Inflammatory macrophage (primary cell): ENCODE measurements around the gene CREB5.

Source experiments
- DNase-seq, 2 donors: peaks; one replicate each; pipeline ENCODE4 v3.0.0-alpha.2; 2020 to 2022

The CREB5 gene

DNA sequence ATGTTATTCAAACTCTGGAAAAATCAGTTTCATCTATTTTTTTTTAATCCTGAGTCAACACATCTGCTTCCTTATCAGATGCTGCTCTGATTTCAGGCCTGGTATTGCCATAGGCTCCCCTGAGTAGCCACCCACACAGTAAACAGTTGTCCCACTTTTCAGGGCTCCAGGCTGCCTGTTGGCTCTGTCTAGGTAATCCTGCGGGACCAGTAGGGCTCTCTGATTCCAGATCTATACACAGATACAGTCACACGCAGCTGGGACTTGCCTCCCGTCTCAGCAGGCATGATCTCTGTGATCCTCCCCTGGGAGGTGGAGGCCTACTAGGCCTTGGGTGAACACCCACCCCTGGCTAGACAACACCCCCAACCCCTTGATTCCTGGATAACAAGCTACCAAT is 206.1 kb downstream of the CREB5 start:
- no peak for DNase-seq

DNA sequence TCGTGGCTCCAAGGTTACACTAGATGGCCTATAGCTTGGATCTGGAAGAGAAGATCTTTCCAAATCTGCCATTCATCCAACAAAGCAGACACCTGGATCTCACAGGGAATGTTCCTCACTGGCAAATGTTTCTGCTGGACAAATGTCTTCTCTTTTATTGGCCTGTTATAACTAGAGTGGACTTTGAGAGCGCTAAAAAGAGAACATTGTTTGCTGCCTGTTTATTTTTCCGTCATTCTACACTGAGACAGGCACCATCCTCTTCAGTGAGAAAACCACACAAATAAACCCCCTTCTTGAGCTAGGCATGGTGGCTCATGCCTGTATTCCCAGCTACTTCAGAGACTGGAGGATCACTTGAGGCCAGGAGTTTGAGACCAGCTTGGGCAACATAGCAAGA is 206.9 kb downstream of the CREB5 start:
- no peak for DNase-seq

DNA sequence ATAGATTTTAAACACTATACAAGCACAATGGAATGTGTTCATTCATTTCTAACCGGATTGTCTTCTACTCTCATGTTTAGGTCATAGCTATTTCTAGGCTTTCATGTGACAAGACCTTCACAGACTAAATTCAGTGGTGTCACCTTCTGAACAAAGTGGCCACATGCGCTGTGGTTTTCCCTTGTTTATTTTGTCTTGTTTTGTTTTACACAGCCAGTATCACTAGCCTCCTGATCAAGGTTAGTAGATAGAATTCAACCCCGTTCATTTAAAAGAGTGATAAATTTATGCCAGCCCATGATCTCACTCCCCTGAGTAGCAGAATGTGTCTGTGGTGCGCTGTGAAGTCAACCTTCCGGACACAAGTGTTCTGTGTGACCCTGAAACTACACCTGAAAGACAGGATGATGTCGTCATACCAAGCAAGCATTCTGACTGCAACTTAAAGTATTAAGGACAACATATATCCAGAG is 209.1 kb downstream of the CREB5 start:
- DNase-seq: no peak

DNA sequence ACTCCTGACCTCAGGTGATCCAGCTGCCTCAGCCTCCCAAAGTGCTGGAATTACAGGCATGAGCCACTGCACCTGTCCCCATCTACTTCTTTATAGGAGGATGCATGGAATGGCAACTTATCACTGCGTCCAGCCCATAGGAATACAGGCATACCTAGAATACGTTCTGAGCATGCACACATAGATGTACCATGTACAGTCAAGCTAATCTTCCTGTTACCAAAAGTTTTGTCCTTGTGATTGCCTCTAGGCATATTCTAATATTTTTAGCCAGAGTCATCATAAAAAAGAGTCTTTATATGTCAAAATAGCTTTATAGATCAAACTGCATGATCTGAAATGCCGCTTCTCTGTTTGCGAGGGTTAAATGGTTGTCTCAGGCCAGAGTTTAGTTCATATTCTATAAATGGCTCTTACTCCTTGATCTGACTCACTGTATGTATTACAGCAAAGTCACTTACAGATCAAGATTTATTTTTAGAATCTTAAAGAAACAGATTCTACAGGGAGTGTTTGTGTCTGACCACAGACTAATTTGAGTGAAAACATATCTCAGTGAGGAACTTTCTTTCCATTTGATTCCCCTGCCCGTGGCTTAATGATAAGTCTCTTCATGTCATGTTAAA is 210.9 kb downstream of the CREB5 start:
- peak; percentile 69 to 70 for DNase-seq

DNA sequence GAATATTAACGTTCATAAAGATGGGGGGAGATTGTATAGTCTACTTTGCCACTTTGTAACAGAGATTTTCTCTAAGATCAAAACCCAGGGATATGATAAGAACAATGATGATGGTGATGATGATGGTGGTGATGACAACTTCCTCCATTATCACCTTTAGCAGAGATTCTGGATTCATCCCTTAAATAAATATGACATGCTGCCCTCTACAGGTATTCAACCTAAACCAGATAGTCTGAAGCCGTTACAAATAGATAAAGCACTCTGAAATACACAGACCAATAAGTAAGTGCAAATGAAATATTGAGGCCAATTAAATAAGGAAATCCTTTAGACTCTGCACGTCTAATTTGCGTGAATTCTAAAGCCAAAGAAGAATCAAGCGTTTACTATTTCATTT is 211.5 kb downstream of the CREB5 start:
- no peak for DNase-seq

DNA sequence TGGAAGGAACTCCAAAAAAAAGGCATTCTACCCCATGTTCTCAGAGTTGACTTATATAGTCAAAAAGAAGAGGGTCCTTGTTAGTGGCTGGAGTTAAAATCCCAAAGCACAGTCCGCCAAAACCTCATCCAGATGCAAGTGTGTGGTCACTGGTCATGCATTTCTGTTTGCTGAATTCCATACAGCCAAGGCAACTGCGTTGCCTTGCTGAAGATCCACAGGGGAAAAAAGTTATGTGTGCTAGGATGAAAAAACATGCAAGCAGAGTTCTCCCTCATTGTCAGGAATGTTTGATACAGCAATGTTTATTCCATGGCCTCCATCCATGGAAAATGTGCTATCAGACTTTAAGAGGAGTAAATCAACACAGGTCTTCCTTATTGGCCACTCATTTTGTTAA is 213.1 kb downstream of the CREB5 start:
- DNase-seq: no peak

DNA sequence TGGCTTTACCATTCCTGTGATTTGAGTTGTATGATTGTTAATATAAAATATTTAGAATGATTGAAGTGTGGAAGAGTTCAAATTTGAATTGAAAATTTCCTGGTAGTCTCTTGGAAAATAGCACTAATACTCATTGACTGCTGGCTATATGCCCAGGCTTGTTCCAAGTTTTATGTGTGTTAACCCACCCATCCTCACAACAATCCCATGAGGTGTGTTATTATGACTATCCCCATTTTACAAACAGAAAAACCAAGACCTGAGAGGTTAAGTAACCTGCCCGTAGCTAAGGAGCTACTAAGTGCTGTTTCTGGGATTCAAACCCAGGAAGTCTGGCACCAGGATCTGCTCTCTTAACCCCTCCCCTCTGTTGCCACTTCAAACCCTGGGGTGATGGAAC is 213.9 kb downstream of the CREB5 start:
- no peak for DNase-seq

DNA sequence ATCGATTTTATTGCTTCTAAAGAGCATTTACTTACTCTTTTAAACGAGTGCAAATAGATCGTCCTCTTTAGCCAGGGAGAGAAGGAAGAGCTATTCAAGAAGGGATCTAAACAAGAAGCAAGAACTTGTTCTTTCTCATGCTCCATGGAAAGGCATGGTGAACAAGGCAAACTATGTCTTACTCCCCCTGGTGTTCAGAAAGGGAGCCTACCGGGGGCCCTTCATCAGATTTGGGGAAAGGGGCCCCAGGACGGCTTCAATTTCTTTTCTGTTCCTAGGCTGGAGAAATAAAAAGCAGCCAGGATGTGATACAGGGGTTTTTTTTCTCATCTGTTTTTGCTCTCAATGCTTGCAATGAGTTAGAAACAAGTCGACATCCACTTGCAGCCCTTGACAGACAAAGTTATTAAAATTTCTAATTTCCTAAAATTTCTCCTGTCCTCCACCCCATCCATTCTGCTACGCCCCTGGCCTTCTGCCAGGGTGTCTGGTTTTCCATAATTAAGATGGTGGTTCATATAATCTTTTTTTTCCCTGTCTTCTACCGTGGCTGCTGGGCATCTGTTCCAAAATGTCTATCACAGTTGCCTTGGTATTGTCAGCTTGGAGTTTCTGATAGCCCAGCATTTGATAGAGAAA is 214.4 kb downstream of the CREB5 start:
- DNase-seq: peak; percentile 45 to 55

DNA sequence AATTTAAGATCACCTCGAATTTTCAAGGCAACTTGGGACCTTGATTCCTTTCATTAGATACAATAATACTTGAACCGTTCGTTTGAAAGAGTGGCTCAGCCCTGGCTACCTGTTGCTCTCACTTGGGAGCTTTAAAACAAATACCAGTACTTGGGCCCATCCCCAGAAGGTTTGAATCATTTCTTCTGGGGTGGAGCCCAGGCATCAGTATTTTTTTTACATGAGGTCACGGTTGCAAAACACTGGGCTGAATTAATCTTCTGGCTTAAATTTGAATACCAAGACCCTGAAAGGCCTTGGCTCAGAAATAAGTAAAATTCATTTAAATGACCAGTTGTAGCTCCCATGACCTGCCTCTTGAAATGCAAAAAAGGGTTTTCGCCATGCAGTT is 214.9 kb downstream of the CREB5 start:
- DNase-seq: no peak

DNA sequence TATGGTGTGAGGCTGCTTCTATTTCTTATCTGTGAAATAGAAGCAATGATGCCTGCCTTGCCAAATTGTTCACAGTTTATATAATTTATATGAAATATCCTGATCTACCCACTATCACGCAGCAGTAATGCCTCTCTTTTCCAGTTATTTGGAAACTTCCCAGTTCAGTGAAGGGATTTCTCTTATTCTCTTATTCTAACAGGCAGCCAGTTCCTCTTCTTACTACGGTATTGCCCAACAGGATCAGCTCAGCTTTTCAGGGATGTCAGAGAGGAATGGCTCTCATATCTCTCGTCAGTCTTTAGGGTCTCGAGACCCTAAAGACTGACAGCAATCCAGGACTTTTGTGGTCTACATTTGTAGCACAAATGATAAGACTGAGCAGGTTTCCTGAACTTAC is 215.6 kb downstream of the CREB5 start:
- DNase-seq: peak; percentile 43 to 46

DNA sequence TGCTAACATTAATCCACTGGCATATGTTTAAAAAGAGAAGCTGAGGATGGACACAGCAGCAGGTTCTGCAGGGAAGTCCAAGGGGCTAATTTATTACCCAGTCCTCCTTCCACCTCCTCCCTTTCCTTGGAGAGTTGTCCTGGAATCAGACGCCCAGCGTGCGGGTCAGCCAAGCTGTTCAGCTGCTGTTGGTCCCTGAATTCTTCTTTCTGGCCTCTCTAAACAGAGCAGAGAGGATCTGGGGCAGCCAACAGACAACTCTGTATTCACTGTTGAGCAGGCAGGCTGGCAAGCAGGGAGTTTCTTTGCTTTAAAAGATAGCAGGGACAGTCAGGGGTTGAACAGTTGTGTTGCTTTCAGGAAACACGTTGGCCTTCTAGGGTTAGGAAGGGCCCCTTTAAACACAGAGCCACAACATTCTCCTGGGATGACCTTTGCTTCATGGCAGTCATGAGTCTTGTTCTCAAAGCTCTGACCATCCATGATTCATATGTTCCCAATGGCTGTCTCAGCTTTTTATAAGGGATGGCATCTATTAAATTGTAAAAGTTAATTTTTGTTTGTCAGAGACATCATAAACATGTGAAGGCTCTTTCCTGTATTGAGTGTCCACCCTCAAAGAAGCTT is 217.0 kb downstream of the CREB5 start:
- no peak for DNase-seq

DNA sequence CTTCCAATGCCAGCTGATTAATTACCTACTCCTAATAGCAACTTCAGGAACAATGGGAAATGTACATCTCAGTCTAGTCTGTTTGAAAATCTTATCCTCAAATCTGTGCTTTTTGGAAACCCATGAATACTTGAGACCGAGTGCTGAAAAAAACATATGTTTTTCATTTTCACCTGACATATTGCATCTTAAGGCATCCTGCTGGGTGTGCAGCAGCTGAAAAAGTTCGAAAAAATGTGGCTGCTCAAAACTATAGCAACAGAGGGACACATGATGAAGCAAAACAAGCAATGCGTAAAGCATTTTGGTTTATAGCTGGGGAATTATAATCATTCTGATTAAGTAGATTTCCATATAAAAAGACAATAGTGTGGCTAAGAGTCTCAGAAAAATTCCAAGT is 218.0 kb downstream of the CREB5 start:
- DNase-seq: no peak

DNA sequence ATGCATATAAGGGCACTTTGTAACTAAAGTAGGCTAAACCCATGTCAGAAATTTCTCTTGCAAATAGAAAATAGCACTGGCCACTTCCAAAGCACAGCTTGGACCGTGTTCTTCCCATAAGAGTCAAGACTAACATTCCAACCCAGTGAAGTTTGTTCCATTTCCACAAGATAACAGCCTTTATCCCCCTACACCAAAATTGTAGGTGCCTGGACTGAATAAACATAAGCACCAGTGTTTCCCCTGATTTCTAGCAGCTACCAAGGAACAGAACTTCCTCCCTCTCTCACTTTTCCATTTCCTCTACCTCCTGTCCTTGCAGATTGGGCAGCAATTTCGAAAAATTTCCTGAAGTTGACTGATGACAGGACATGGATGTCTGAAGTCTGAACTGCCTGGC is 219.7 kb downstream of the CREB5 start:
- DNase-seq: no peak

DNA sequence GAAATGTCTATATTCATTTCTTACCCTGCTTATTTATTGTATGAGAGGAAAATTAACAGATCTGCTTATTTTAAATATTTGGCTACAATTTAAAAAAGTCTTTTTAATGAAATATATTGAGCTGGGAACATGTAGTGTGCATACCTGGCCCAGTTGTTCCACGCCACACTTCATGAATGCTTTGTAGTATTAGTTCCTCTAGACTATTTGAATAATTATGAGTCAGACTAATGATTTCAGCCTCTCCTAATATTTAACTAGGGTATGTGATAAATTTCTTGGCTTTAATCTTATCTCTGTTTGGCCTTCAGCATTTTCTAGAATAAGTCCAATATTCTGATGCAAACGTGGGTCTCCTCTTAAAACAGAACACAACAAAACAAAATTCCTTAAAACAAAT is 226.6 kb downstream of the CREB5 start:
- DNase-seq: no peak

DNA sequence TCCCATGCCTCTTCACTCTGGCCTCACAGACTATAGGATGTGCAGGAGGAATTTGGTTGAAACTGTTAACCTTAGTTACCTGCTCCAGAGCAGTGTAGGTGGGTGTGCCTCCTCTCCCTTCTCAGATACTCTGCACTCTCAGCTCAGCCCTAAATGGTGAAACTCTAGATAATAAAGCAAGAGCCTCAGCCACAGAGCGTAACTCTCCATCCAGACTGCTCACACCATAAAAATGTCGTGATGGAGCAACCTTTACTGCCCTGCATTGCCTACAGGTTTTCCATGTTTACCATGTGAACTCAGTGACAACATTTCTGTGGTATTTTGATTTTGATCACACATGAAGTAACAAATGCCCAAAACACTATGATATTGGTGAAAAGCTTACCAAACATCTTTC is 227.7 kb downstream of the CREB5 start:
- DNase-seq: no peak

DNA sequence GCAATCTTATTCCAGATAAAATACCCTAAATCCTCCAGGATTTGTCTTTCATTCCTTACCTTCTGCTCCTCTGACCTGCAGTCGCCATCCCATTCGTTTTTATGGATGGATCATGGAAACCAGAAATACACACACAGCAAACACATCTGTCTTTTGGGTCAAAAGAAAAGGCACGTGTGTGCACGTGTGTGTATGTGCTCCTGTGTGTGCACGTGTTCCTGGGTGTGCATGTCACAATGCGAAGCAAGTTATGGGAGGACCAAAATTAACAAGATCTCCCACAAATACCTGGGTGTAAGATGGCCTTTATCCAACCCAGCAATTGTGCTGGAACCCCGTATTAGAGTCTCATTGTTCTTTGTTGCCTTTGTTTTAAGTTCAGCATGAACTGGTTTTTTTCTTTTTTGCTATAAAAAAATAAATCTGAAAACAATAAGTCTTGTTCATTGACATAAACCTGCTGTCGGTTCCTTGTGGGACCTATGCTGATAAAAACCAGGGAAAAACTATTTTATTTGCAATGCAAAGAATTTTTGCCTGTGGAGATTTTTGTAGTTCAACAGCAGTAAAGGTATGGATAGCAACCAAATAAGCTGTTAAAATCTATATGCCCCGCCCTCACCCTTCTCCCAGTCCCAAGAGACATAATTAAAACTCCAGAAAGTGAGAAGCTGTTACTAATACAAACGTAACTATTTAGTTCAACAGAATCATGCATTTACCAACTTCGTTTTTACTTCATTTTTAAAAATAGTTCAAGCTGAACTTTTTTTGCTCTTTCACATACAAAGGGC is 229.6 kb downstream of the CREB5 start:
- no peak for DNase-seq

DNA sequence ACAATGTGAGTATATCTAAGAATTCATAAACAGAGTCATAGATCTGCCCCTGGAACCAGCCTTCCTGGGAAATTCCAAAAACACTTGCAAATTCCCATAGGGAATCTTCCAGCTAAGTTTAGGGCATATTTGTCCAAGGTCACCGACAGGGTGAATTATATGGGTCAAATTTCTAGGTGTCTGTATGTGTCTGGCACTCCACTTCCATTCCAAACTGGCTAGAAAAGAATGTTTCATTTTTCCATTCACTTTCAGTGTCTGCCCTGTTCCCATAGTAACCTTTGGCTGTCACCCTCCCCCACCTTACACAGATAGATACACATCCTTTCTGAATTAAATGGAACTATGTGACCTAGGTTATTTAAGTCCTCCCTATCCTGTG is 230.9 kb downstream of the CREB5 start:
- DNase-seq: no peak

DNA sequence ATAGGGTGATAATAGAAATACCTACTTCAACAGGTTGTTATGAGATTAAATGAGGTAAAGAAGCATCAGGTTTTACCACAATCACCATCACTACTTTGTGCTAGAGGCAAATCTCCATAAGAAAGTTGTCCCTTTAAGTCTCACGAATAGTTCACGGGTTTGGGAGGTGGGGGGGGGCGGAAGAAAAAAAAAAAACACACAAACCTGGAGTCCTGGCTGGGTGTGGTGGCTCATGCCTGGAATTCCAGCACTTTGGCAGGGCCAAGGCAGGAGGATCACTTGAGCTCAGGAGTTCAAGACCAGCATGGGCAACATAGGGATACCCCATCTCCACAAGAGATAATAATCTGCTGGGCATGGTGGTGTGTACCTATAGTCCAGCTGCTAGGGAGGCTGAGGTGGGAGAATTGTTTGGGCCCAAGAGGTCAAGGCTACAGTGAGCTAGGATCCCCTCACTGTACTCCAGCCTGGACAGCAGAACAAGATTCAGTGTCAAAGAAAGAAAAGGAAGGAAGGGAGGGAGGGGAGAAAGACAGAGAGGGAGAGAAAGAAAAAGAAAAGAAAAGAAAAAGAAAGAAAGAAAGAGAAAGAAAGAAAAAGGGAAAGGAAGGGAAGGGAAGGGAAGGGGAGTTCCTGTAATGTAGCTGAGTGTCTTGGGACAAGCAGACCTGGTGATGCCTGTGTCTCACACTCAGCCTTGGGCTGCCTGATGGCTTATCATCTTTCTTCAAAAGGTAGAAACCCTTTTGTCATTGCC is 231.4 kb downstream of the CREB5 start:
- DNase-seq: no peak

DNA sequence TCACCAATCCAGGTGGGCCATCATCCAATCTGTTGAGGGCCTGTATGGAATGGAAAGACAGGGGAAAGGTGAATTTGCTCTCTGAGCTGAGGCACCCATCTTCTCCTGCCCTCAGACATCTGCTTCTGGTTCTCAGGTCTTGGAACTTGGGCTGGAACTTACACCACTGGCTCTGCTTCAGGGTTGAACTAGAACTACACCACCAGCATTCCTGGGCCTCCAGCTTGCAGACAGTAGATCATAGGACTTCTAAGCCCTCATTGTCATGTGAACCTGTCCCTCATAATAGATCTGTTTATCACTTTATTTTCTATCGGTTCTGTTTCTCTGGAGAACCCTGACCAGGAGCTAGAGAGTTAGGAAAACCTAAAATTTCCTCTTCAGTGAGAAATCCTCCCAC is 233.5 kb downstream of the CREB5 start:
- no peak for DNase-seq

DNA sequence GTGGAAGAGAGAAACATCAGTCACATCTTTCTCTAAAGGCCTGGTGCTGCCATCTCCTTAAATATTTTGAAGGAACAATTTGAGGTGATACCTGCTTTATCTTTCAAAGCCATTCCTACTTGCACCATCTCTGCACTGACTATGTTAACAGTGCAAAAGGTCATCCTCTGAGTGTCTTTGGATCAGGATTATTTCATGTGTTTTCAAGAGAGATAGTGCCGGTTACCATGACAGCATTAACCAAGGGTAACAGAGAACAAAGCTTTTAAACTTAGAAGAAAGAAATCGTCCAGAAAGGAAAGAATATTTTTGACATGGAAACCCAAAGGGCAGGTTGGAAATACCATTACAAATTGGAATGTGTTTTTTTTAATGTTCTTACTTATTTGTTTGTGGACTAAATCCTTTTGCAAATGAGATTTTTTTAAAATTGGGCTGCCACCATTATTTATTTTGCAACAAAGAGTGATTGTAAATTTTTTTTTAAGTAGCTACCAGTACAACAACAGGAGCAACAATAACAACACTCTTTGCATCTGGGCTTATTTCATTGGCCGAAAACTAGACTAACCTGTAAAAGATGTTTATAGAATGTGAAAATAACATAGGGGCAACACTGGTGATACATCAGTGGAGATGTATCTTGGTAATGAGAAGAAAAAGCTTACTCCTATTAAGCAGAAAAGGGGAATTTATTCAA is 234.2 kb downstream of the CREB5 start:
- DNase-seq: no peak

DNA sequence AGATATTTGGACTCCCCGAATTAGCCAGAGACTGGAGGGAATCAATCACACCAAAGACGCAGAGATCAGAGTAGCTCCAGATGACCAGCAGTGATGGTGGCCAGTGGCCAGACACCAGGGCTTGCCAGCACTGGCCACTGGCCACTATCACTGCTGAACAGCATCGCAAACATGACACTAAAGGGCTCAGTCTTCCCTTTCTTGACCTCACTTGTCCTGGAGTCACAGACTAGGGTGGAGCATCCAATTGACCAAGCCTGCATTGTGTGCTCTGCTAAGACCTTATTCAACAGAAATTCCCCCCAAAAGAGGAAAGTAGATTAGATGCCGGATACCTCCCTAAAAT is 234.7 kb downstream of the CREB5 start:
- DNase-seq: no peak

DNA sequence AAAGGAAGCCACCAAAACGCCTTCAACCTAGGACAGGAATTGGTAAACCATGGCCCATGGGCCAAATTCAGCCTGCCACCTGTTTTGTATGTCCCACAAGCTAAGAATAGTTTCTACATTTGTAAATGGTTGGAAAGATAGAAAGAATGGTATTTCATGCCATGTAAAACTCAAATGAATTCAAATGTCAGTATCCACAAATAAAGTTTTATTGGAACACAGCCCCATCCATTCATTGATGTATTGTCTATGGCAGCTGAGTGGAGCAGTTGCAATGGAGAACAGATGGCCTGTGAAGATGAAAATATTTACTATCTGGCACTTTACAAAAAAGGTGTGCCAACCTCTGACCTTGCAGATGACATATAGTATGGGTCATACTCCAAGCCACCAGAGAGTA is 236.9 kb downstream of the CREB5 start:
- no peak for DNase-seq
